GM12892 (cell line): ENCODE data around the gene ERBB4.
"Not testable (repeated sequence)": the region's sequence is repeated elsewhere in the genome, so short reads cannot be mapped to it uniquely, and the experiment has no call there.

Experiments
- DNase-seq: peaks from one replicate; pipeline ENCODE4 v3.0.0; 2011; ENCODE audit not compliant: insufficient read length
- FAIRE-seq: peaks from 2 replicates; lab custom pipeline; 2011; peaks lifted over from hg19 to GRCh38; lab: Jason Lieb, UNC
- POLR2A ChIP-seq: IDR thresholded peaks from 2 replicates; pipeline ENCODE4 v1.6.1; 2011; ENCODE audit warnings: low read depth, low read length, control low read depth
- POLR2AphosphoS5 ChIP-seq: IDR thresholded peaks from 2 replicates; pipeline ENCODE4 v1.6.1; 2011; ENCODE audit warnings: low read depth, low read length, control low read depth
- TAF1 ChIP-seq: IDR thresholded peaks from 2 replicates; pipeline ENCODE4 v1.6.1; 2011; ENCODE audit warnings: low read depth, mild to moderate bottlenecking, control low read depth, low read length, borderline replicate concordance

Gene ERBB4

GRCh38 chr2:211591426-211591825 lies 947.2 kb downstream of the ERBB4 start:
- TF ChIP-seq TAF1 (no peak), POLR2AphosphoS5 (no peak), POLR2A (no peak)
- no peak for FAIRE-seq
- DNase-seq: no peak

- no peak for DNase-seq
- no peak for TF ChIP-seq POLR2A
- TF ChIP-seq POLR2AphosphoS5: no peak
- no peak for TF ChIP-seq TAF1
- no peak for FAIRE-seq
Measured at GRCh38 chr2:211568439-211568838, 970.2 kb downstream of the ERBB4 start.

GRCh38 chr2:211564441-211564840 lies 974.2 kb downstream of the ERBB4 start:
- DNase-seq (no peak), FAIRE-seq (no peak)
- no peak for TF ChIP-seq POLR2A
- no peak for TF ChIP-seq TAF1
- TF ChIP-seq POLR2AphosphoS5: no peak

GRCh38 chr2:211545582-211545981 lies 993.0 kb downstream of the ERBB4 start:
- no peak for FAIRE-seq
- no peak for TF ChIP-seq POLR2AphosphoS5
- no peak for TF ChIP-seq TAF1
- TF ChIP-seq POLR2A: no peak

GRCh38 chr2:211534632-211535031 lies 1004.0 kb downstream of the ERBB4 start:
- DNase-seq (no peak), FAIRE-seq (no peak)
- TF ChIP-seq TAF1 (no peak), POLR2A (no peak), POLR2AphosphoS5 (no peak)

More at GRCh38 chr2:211545582-211545981, 993.0 kb downstream of the ERBB4 start:
- DNase-seq: no peak

GRCh38 chr2:211524248-211524647 lies 1014.4 kb downstream of the ERBB4 start:
- DNase-seq, FAIRE-seq: not testable (repeated sequence)

GRCh38 chr2:211516537-211516936 lies 1022.1 kb downstream of the ERBB4 start:
- no peak for DNase-seq
- no peak for FAIRE-seq
- TF ChIP-seq POLR2AphosphoS5: no peak
- no peak for TF ChIP-seq TAF1
- no peak for TF ChIP-seq POLR2A

- no peak for DNase-seq
- TF ChIP-seq POLR2A (no peak), TAF1 (no peak), POLR2AphosphoS5 (no peak)
- no peak for FAIRE-seq
Measured at GRCh38 chr2:211514049-211514448, 1024.6 kb downstream of the ERBB4 start.

GRCh38 chr2:211513446-211513845 lies 1025.2 kb downstream of the ERBB4 start:
- DNase-seq: no peak
- no peak for TF ChIP-seq POLR2A
- TF ChIP-seq TAF1: no peak
- TF ChIP-seq POLR2AphosphoS5: no peak
- FAIRE-seq: no peak

GRCh38 chr2:211512806-211513205 lies 1025.8 kb downstream of the ERBB4 start:
- no peak for DNase-seq
- no peak for TF ChIP-seq TAF1
- TF ChIP-seq POLR2AphosphoS5: no peak
- TF ChIP-seq POLR2A: no peak
- FAIRE-seq: no peak

GRCh38 chr2:211503856-211504255 lies 1034.7 kb downstream of the ERBB4 start:
- FAIRE-seq (no peak), DNase-seq (no peak)
- TF ChIP-seq POLR2AphosphoS5 (no peak), POLR2A (no peak), TAF1 (no peak)

- no peak for TF ChIP-seq TAF1
- TF ChIP-seq POLR2AphosphoS5: no peak
- TF ChIP-seq POLR2A: no peak
- no peak for FAIRE-seq
- DNase-seq: no peak
Measured at GRCh38 chr2:211503198-211503597, 1035.4 kb downstream of the ERBB4 start.

- FAIRE-seq (no peak), DNase-seq (no peak)
- TF ChIP-seq POLR2AphosphoS5 (no peak), TAF1 (no peak), POLR2A (no peak)
Measured at GRCh38 chr2:211498551-211499205, 1039.9 kb downstream of the ERBB4 start.
